ENCODE results near the gene ZC3H13.

ZC3H13 gene

DNA sequence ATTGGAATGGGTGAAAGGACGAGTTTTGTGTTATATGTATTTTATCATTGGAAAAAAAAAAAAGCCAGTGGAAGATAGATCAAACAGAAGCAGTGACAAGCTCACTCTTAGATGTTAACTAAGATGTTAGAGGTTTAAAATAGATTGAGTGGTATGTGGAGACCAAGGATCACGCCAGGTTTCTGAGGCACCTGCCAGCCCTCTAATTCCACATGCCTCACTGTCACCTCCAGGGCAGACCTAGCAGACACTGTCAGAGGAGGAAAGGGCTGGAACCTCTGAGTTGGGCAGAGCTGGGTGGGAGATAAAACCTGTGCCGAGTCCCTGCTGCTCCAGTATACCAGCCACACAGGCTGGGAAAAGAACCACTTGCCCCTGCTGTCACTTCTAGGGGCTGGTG, 143.5 kb downstream of the ZC3H13 start:
- TF ChIP-seq, protein P1, sequence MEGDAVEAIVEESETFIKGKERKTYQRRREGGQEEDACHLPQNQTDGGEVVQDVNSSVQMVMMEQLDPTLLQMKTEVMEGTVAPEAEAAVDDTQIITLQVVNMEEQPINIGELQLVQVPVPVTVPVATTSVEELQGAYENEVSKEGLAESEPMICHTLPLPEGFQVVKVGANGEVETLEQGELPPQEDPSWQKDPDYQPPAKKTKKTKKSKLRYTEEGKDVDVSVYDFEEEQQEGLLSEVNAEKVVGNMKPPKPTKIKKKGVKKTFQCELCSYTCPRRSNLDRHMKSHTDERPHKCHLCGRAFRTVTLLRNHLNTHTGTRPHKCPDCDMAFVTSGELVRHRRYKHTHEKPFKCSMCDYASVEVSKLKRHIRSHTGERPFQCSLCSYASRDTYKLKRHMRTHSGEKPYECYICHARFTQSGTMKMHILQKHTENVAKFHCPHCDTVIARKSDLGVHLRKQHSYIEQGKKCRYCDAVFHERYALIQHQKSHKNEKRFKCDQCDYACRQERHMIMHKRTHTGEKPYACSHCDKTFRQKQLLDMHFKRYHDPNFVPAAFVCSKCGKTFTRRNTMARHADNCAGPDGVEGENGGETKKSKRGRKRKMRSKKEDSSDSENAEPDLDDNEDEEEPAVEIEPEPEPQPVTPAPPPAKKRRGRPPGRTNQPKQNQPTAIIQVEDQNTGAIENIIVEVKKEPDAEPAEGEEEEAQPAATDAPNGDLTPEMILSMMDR (IDR thresholded peaks at IDR 0.05), result no peak
- DNase-seq (ENCODE audit: low spot score), result no peak
- Histone ChIP-seq H3K4me3 (no peak overlapping the region), H3K27ac (no peak overlapping the region)

DNA sequence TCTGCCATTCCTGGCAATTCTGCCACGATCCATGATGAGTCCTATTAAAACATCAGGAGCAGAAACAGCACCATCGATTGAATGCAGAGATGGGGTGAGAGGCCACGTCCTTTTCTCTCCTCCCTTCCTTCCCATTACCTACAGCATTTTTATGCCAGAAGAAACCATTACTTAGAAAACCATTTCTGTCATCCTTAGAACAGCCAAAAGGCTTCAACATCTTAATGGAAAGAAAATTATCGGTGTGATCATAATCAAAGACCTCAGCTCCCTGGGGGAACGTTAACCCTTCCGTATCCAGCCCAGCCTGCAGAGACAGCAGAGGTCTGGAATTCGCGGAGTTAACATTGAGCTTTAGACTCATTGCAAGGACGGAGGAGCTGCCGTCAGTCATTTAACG, 145.0 kb downstream of the ZC3H13 start:
- TF ChIP-seq, protein P1 (IDR thresholded peaks at IDR 0.05), result no peak
- Histone ChIP-seq H3K4me3 (no peak overlapping the region), H3K27ac (no peak overlapping the region)
- DNase-seq (ENCODE audit: low spot score), result no peak
